Measurements from ENCODE around the gene IL1RAPL1. TPM values are rescaled to one million over a fixed set of nuclear protein-coding genes. Genes with fewer than 3 reads are reported as not detected.

IL1RAPL1 gene
- total RNA-seq, 1 donor from 2014 or later, result not detected

- DNase-seq (ENCODE audit: low read depth), result no peak
- TF ChIP-seq CTCF (conservative IDR thresholded peaks at IDR 0.05; ENCODE audit: low read depth, low read length), result no peak
- H3K4me3 ChIP-seq (ENCODE audit: low read depth, low read length), result no peak overlapping the region
Measured at GRCh38 chrX:28901637-28902036, 314.4 kb downstream of the IL1RAPL1 start.

GRCh38 chrX:28910487-28910886, 323.2 kb downstream of the IL1RAPL1 start:
- no peak overlapping the region for H3K4me3 ChIP-seq (ENCODE audit: low read depth, low read length)
- DNase-seq (ENCODE audit: low read depth), result no peak
- TF ChIP-seq CTCF (conservative IDR thresholded peaks at IDR 0.05; ENCODE audit: low read depth, low read length), result no peak

GRCh38 chrX:28920153-28920943, 333.1 kb downstream of the IL1RAPL1 start:
- DNase-seq (ENCODE audit: low read depth), result no peak
- TF ChIP-seq CTCF (conservative IDR thresholded peaks at IDR 0.05; ENCODE audit: low read depth, low read length), result no peak

GRCh38 chrX:28922106-28922505, 334.9 kb downstream of the IL1RAPL1 start:
- H3K4me3 ChIP-seq (ENCODE audit: low read depth, low read length), result no peak overlapping the region
- no peak for TF ChIP-seq CTCF (conservative IDR thresholded peaks at IDR 0.05; ENCODE audit: low read depth, low read length)
- DNase-seq (ENCODE audit: low read depth), result no peak

More at GRCh38 chrX:28920153-28920943, 333.1 kb downstream of the IL1RAPL1 start:
- no peak overlapping the region for H3K4me3 ChIP-seq (ENCODE audit: low read depth, low read length)

GRCh38 chrX:28946846-28947245, 359.6 kb downstream of the IL1RAPL1 start:
- no peak for DNase-seq (ENCODE audit: low read depth)

GRCh38 chrX:28960063-28960462, 372.8 kb downstream of the IL1RAPL1 start:
- H3K4me3 ChIP-seq (ENCODE audit: low read depth, low read length), result no peak overlapping the region
- DNase-seq (ENCODE audit: low read depth), result no peak
- no peak for TF ChIP-seq CTCF (conservative IDR thresholded peaks at IDR 0.05; ENCODE audit: low read depth, low read length)

More at GRCh38 chrX:28946846-28947245, 359.6 kb downstream of the IL1RAPL1 start:
- TF ChIP-seq CTCF (conservative IDR thresholded peaks at IDR 0.05; ENCODE audit: low read depth, low read length), result no peak
- H3K4me3 ChIP-seq (ENCODE audit: low read depth, low read length), result no peak overlapping the region

GRCh38 chrX:28966331-28966730, 379.1 kb downstream of the IL1RAPL1 start:
- no peak overlapping the region for H3K4me3 ChIP-seq (ENCODE audit: low read depth, low read length)
- DNase-seq (ENCODE audit: low read depth), result no peak
- no peak for TF ChIP-seq CTCF (conservative IDR thresholded peaks at IDR 0.05; ENCODE audit: low read depth, low read length)

Data from epithelial cell of proximal tubule (primary cell).